Measurements from ENCODE around the gene PCDHA10. TPM values are rescaled to one million over a fixed set of nuclear protein-coding genes. Genes with fewer than 3 reads are reported as not detected.
"Not testable (repeated sequence)": the region's sequence is repeated elsewhere in the genome, so short reads cannot be mapped to it uniquely, and the experiment has no call there.

PCDHA10 gene
- total RNA-seq, 1 experiment from 2014 or later: 10.8 TPM

DNA sequence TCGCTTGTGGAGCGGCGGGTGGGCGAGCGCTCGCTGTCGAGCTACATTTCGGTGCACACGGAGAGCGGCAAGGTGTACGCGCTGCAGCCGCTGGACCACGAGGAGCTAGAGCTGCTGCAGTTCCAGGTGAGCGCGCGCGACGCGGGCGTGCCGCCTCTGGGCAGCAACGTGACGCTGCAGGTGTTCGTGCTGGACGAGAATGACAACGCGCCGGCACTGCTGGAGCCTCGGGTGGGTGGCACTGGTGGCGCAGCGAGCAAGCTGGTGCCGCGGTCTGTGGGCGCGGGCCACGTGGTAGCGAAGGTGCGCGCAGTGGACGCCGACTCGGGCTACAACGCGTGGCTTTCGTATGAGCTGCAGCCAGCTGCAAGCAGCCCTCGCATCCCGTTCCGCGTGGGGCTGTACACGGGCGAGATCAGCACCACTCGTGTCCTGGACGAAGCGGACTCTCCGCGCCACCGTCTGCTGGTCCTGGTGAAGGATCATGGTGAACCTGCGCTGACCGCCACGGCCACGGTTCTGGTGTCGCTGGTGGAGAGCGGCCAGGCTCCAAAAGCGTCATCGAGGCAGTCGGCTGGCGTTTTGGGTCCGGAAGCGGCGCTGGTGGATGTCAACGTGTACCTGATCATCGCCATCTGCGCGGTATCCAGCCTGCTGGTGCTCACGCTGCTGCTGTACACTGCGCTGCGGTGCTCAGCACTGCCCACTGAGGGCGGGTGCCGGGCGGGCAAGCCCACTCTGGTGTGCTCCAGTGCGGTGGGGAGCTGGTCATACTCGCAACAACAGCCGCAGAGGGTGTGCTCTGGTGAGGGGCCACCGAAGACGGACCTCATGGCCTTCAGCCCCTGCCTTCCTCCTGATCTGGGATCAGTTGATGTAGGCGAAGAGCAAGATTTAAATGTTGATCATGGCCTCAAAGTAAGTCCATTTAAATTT is 12.6 kb upstream of the PCDHA10 start:
- no peak for TF ChIP-seq NFATC4 (CRISPR knock-in tag; IDR thresholded peaks at IDR 0.05)
- TF ChIP-seq, protein P1, sequence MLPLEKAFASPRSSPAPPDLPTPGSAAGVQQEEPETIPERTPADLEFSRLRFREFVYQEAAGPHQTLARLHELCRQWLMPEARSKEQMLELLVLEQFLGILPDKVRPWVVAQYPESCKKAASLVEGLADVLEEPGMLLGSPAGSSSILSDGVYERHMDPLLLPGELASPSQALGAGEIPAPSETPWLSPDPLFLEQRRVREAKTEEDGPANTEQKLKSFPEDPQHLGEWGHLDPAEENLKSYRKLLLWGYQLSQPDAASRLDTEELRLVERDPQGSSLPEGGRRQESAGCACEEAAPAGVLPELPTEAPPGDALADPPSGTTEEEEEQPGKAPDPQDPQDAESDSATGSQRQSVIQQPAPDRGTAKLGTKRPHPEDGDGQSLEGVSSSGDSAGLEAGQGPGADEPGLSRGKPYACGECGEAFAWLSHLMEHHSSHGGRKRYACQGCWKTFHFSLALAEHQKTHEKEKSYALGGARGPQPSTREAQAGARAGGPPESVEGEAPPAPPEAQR (CRISPR knock-in tag; IDR thresholded peaks at IDR 0.05): no peak
- Mint-ChIP-seq H3K4me3 (no peak overlapping the region), H3K36me3 (peaks cover 6% of the 10 kb centered on the region), H3K27me3 (ENCODE audit: low read depth) (no peaks in the 10 kb centered on the region; the same call in 1 of the 2 replicates), H3K4me1 (peaks cover 16% of the 10 kb centered on the region), H3K27ac (no peak overlapping the region), H3K9me3 (peaks cover 4% of the 10 kb centered on the region)
- CTCF ChIA-PET: interaction anchor here (0.6 to 4.7 kb wide), 6 partner anchors 13 to 158 kb away, joined by 3 to 61 read pairs (median 10); partner anchors contain the start of genes PCDHA10, PCDHA4 and PCDHAC1
- POLR2A ChIA-PET: interaction anchor here (0.5 kb wide), 1 partner anchor 1297 kb away, joined by 3 read pairs; no protein-coding TSS in a partner anchor
- DNase-seq (ENCODE audit: low spot score) (no peak), ATAC-seq (no peak)

DNA sequence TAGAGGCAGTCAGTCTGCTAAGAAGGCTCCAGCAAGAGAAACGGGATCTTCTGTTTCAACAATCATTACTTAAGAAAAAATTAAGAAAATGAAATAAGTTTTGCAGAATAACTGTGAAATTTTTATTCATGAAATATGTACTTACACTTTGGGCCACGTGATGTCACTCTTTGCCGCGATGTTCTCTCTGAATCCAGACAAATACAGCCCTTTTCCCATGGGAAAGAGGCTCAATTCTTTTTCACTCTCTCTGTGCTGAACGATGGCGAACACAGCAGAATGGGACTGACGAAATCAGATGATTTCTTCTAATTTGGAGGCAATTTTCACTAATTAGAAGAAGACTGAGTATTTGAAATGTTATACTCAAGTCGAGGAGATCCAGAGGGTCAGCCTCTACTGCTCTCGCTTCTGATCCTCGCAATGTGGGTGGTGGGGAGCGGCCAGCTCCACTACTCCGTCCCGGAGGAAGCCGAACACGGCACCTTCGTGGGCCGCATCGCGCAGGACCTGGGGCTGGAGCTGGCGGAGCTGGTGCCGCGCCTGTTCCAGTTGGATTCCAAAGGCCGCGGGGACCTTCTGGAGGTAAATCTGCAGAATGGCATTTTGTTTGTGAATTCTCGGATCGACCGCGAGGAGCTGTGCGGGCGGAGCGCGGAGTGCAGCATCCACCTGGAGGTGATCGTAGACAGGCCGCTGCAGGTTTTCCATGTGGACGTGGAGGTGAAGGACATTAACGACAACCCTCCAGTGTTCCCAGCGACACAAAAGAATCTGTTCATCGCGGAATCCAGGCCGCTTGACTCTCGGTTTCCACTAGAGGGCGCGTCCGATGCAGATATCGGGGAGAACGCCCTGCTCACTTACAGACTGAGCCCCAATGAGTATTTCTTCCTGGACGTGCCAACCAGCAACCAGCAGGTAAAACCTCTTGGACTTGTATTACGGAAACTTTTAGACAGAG is 7.3 kb upstream of the PCDHA10 start, which contains the start of gene PCDHA9:
Gene PCDHA9, plus strand, starts transcription at position 244 of the 964 bp plus-strand sequence. Its CDS starts 114 bp downstream, at position 358.
- H3K36me3 Mint-ChIP-seq; DNase-seq (ENCODE audit: low spot score); H3K27ac Mint-ChIP-seq; H3K4me1 Mint-ChIP-seq; H3K27me3 Mint-ChIP-seq (ENCODE audit: low read depth); H3K9me3 Mint-ChIP-seq; POLR2A ChIA-PET: not testable (repeated sequence)
- TF ChIP-seq, protein P2, sequence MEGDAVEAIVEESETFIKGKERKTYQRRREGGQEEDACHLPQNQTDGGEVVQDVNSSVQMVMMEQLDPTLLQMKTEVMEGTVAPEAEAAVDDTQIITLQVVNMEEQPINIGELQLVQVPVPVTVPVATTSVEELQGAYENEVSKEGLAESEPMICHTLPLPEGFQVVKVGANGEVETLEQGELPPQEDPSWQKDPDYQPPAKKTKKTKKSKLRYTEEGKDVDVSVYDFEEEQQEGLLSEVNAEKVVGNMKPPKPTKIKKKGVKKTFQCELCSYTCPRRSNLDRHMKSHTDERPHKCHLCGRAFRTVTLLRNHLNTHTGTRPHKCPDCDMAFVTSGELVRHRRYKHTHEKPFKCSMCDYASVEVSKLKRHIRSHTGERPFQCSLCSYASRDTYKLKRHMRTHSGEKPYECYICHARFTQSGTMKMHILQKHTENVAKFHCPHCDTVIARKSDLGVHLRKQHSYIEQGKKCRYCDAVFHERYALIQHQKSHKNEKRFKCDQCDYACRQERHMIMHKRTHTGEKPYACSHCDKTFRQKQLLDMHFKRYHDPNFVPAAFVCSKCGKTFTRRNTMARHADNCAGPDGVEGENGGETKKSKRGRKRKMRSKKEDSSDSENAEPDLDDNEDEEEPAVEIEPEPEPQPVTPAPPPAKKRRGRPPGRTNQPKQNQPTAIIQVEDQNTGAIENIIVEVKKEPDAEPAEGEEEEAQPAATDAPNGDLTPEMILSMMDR (IDR thresholded peaks at IDR 0.05): peak; percentile 30
- TF ChIP-seq, protein P3, sequence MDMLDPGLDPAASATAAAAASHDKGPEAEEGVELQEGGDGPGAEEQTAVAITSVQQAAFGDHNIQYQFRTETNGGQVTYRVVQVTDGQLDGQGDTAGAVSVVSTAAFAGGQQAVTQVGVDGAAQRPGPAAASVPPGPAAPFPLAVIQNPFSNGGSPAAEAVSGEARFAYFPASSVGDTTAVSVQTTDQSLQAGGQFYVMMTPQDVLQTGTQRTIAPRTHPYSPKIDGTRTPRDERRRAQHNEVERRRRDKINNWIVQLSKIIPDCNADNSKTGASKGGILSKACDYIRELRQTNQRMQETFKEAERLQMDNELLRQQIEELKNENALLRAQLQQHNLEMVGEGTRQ (CRISPR knock-in tag; IDR thresholded peaks at IDR 0.05): peak; percentile 50
- TF ChIP-seq, protein P4, sequence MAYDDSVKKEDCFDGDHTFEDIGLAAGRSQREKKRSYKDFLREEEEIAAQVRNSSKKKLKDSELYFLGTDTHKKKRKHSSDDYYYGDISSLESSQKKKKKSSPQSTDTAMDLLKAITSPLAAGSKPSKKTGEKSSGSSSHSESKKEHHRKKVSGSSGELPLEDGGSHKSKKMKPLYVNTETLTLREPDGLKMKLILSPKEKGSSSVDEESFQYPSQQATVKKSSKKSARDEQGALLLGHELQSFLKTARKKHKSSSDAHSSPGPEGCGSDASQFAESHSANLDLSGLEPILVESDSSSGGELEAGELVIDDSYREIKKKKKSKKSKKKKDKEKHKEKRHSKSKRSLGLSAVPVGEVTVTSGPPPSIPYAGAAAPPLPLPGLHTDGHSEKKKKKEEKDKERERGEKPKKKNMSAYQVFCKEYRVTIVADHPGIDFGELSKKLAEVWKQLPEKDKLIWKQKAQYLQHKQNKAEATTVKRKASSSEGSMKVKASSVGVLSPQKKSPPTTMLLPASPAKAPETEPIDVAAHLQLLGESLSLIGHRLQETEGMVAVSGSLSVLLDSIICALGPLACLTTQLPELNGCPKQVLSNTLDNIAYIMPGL (CRISPR knock-in tag; IDR thresholded peaks at IDR 0.05): peak; percentile 49; the same call in 1 of the 2 replicates
- CTCF ChIA-PET: interaction anchor here (0.6 to 2.4 kb wide), 6 partner anchors 21 to 864 kb away, joined by 3 to 11 read pairs (median 4); partner anchors contain the start of gene PCDHA6
- ATAC-seq: peak; percentile 99
- peak within 1 kb of the TSS; percentile 90 for H3K4me3 Mint-ChIP-seq

DNA sequence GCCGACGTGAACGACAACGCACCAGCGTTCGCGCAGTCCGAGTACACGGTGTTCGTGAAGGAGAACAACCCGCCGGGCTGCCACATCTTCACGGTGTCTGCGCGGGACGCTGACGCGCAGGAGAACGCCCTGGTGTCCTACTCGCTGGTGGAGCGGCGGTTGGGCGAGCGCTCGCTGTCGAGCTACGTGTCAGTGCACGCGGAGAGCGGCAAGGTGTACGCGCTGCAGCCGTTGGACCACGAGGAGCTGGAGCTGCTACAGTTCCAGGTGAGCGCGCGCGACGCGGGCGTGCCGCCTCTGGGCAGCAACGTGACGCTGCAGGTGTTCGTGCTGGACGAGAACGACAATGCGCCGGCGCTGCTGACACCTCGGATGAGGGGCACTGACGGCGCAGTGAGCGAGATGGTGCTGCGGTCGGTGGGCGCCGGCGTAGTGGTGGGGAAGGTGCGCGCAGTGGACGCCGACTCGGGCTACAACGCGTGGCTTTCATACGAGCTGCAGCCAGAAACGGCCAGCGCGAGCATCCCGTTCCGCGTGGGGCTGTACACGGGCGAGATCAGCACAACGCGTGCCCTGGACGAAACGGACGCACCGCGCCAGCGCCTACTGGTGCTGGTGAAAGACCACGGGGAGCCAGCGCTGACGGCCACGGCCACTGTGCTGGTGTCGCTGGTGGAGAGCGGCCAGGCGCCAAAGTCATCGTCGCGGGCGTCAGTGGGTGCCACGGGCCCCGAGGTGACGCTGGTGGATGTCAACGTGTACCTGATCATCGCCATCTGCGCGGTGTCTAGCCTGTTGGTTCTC is 5.7 kb upstream of the PCDHA10 start:
- ATAC-seq; H3K27ac Mint-ChIP-seq; CTCF ChIA-PET; H3K36me3 Mint-ChIP-seq; POLR2A ChIA-PET; H3K4me3 Mint-ChIP-seq; DNase-seq (ENCODE audit: low spot score); H3K9me3 Mint-ChIP-seq; H3K27me3 Mint-ChIP-seq (ENCODE audit: low read depth): not testable (repeated sequence)
- peaks cover 11% of the 10 kb centered on the region for H3K4me1 Mint-ChIP-seq
- 0 out of 2 replicates have a peak, but pooled peaks have one; percentile 44 for TF ChIP-seq IRF2 (CRISPR knock-in tag; IDR thresholded peaks at IDR 0.05; ENCODE audit: borderline replicate concordance, low read depth)

Measured in WTC11 (cell line).